HG03469 (cell line): Measurements from ENCODE around the gene HSBP1L1.

ENCODE experiments used
- ATAC-seq: cut with Tn5 transposase; IDR thresholded peaks from one replicate; pipeline ENCODE4 v1.9.1; 2021; ENCODE audit warnings: mild to moderate bottlenecking, moderate library complexity, moderate number of reproducible peaks; ENCODE audit not compliant: unreplicated experiment

Gene HSBP1L1

GRCh38 chr18:79928563-79928960 is 35.9 kb upstream of the HSBP1L1 start:
- no peak for ATAC-seq

DNA sequence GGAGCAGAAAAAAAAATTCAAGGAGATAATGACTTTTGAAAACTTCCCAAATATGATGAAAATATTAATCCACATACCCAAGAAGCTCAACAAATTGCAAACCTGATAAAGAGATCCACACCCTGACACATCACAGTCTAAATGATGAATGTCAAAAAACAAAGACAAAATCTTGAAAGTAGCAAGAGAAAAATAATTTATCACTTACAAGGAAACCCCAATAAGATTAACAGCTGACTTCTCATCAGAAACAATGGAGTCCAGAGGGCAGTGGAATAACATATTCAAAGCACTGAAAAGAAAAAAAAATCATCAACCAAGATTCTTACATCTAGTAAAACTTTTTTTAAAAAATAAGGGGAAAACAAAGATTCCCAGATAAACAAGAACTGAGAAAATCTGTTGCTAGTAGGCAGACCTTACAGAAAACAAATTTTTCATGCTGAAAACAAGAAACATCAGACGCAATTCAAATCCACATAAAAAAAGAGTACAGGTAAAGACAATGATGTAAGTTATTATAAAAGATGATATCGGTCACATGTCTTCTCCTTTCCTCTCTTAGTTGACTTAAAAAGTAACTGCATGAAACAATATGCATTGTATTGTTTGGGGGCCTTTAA is 34.3 kb upstream of the HSBP1L1 start:
- ATAC-seq = no peak

- no peak for ATAC-seq
These were observed 33.0 kb upstream of the HSBP1L1 start for GRCh38 chr18:79931475-79931874.

- ATAC-seq = no peak
These were observed 31.5 kb upstream of the HSBP1L1 start for GRCh38 chr18:79932907-79933306.

- ATAC-seq = no peak
These were observed 30.7 kb upstream of the HSBP1L1 start for GRCh38 chr18:79933765-79934164.

DNA sequence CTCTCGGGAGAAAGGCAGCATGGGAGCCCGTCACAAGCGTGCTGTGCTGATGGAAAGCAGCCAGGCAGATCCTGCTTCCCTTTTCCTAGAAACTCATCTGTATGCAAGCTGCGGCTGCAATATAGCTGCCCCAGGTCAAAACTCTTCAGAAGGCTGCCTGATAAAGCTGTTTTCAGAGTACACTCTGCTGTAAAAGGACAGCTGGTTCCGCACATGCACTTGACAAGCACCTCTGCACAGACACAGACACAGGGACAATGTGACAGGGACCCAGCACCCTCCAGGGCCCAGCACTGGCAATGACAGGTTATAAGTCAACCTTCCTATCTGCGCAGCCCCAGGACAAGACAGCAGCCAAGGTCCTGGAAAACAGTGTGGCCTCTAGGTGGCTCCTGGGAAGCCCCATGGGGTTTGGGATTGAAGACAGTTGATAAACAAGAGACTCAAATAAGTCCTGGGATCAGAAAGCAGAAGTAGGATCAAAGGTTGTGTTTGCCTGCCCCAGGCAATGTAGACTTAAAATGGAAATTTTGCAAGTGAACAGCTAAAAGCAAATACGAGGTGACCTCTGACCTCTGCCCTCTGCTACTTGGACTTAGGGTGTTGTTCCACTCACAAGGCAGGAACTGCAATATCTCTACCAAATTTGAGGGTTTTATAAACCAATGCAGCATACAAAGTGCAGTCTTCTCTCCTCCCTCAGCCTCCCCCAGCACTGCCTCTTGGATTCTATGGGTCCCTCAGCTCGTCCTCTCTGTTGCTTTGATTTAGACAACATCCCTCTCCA is 29.9 kb upstream of the HSBP1L1 start:
- ATAC-seq = no peak

- no peak for ATAC-seq
These were observed 29.4 kb upstream of the HSBP1L1 start for GRCh38 chr18:79935098-79935480.

DNA sequence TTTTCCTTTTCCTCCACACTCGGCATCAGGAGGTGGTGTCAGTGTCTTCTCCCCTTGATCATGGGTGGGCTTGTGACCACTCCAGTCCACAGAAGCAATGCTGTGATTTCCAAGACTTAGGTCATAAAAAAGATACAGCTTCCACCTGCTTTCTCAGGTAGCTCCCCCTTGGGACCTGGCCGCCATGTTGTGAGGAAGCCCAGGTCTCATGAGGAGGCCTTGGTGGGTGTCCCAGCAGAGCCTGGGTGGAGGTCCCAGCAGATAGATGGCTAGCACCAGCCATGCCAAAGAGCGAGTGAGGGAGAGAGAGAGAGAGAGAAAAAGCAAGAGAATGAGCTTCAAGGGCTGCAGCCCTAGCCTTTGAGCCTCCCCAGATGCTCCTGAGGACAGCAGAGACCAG is 28.9 kb upstream of the HSBP1L1 start:
- no peak for ATAC-seq

DNA sequence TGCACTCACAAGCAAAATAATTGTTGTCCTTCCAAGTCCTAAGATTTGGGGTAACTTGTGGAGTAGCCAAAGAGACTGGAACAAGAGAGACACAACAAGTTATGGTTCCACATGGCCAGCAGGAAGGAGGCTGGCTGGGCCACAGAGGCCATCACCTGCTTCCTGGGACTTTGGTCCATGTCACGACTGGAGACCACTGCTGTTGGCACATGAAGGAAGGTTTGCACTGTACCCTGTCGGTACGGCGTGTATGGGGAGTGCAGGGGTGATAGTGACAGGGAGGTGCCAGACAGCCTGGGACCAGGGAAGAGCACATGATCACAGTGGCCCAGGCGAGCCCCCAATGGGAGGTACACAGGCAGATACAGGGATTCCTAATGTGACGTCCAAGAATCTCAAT is 28.5 kb upstream of the HSBP1L1 start:
- ATAC-seq = no peak

DNA sequence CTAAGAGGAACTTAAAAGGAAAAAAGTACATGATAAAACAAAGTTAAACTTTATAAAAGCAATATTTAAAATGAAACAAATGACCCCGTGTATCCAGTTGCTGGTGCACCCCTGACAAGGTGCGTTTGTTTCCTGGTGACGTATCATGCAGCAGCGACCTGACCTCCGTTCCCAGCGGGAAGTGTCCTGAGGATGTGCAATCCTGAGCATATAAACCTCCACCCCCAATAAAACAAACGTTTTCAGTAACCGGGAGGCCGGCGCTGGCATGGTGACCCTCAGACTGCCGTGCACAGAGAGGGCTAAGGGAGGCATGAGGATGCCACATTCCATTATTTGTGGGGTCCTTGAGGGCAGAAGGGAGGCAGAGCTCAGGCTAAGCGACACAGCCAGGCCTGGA is 27.8 kb upstream of the HSBP1L1 start:
- ATAC-seq = no peak

- no peak for ATAC-seq
These were observed 27.2 kb upstream of the HSBP1L1 start for GRCh38 chr18:79937103-79937860.

- no peak for ATAC-seq
These were observed 26.2 kb upstream of the HSBP1L1 start for GRCh38 chr18:79938196-79938595.

- ATAC-seq = no peak
These were observed 25.3 kb upstream of the HSBP1L1 start for GRCh38 chr18:79939096-79939495.

GRCh38 chr18:79940126-79940813 is 24.2 kb upstream of the HSBP1L1 start:
- no peak for ATAC-seq

DNA sequence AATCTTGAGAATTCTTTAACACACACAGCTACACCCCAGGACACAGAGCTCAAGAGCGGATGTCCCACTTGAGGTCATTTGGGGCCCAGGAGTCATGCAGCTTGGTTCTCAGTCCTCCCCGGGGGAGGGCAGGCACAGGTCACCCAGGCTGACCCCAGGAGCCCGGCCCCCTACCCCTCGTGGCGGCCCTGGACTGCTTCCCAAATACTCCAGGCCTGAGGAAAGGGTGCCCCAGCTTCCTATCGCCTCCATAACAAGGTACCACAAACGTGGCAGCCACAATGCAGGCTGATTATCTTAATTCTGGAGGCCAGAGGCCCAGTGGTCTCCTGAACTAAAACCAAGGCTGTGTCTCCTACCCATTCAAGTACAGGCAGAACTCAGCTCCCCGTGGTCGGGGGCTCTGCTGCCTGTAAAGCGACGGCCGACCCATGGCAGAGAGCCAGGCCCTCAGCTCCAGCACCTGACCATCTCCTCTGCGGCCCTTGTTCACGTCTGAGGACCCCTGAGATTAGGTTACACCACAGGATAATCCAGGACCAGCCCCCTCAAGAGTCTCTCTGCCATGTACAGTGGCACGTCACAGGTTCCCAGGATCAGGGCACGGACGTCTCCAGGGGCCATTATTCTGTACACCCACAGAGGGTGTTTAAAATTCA is 23.5 kb upstream of the HSBP1L1 start:
- ATAC-seq = no peak

DNA sequence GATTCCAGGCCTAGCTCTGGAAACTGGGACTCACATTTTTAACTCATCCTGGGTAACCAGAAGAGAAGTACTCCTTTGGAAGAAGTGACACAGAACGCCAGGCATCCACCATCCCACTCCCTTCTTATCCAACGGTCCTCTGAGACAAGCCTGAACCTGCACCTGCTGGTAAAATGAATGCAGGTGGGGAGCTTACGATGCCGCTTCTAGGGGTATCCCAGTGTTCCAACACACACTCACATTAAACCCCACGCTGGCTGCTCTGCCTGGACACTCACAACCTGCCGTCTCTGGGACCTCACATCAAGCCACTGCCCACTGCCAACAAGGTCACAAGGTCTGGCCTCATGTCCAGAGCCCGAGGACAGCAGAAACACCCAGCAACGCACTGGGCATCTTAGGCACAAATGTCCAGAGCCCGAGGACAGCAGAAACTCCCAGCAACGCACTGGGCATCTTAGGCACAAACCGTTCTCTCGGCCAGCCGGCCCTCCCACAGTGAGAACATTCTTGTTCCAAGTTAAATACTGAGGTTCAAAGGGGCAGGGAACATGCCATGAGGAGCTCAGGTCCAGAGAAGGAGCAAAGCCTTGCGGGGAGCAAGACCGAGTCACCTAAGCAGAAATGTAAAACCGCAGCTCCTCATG is 22.8 kb upstream of the HSBP1L1 start:
- ATAC-seq = no peak

DNA sequence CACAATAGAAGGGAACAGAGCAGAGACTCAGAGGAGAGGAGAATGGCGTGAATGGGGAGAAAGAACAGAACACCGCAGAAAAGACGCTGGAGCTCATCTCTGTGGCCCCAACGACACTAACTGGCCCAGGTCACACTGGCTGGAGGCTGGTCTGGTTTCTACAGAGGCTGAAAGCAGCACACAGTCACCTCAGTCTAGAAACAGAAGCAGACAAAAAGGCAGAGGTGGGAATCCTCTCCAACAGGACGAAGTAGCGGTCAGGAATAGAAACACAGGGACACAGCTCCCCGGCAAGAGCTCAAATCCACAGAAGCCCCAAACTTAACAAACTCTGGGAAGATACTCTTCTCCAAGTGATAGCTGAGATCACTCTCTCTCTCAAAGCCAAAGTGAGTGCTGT is 22.2 kb upstream of the HSBP1L1 start:
- ATAC-seq = no peak

GRCh38 chr18:79942786-79943607 is 21.4 kb upstream of the HSBP1L1 start:
- ATAC-seq = no peak

DNA sequence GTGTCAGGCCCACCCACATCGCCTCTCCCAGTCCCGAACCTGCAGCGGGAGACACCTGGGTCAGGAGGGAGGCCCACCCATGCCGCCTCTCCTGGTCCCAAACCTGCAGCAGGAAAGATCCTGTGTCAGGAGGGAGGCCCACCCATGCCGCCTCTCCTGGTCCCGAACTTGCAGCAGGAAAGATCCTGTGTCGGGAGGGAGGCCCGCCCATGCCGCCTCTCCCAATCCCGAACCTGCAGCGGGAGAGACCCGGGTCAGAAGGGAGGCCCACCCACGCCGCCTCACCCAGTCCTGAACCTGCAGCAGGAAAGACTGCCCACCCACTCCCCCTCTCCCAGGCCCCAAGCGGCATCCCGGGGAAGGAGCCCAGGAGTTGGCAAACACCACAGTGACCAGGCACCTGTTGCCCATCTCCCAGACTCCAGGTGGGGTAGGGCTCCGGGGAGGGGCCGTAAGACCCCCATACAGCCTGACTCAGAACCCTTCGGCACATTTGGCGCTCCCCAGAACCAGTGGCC is 20.8 kb upstream of the HSBP1L1 start:
- ATAC-seq = no peak
